K562 (cell line): ENCODE data around the gene CHCHD1. TPM values are rescaled to one million over a fixed set of nuclear protein-coding genes. Genes with fewer than 3 reads are reported as not detected.

Experiments
- CEBPB ChIP-seq: fragments of 450-650 bp; IDR thresholded peaks from 2 replicates; pipeline ENCODE4 v1.6.1; 2016; ENCODE audit warnings: missing genetic modification characterization, missing compliant biosample characterization
- ELF4 ChIP-seq: fragments of 450-650 bp; formaldehyde crosslinking; IDR thresholded peaks from 2 replicates; pipeline ENCODE4 v1.4.0; 2022; ENCODE audit warnings: missing genetic modification characterization
- FUS ChIP-seq: fragments of 200-400 bp; formaldehyde crosslinking; optimal IDR thresholded peaks from 2 replicates; pipeline ENCODE3; 2017; ENCODE audit warnings: low read depth, low read length
- ILK ChIP-seq: fragments of 450-650 bp; IDR thresholded peaks from 2 replicates; pipeline ENCODE4 v1.6.1; 2016; ENCODE audit warnings: missing genetic modification characterization, low read depth, mild to moderate bottlenecking, missing compliant biosample characterization, moderate library complexity, borderline replicate concordance
- KDM1A ChIP-seq, 2 experiments: fragments of 450-650 bp; IDR thresholded peaks; 2 replicates each; pipeline ENCODE4 v1.6.1; 2016; ENCODE audit warnings: mild to moderate bottlenecking in 2 of 2
- MEF2A ChIP-seq: IDR thresholded peaks from 2 replicates; pipeline ENCODE4 v1.6.1; 2011; ENCODE audit warnings: low read depth, mild to moderate bottlenecking, low read length, moderate library complexity; ENCODE audit not compliant: control insufficient read depth
- MEF2D ChIP-seq: conservative IDR thresholded peaks from 2 replicates; pipeline ENCODE4 v1.6.1; 2016; ENCODE audit warnings: low read depth, missing genetic modification characterization, missing compliant biosample characterization
- NFIC ChIP-seq: fragments of 450-650 bp; IDR thresholded peaks from 2 replicates; pipeline ENCODE4 v1.6.1; 2017; ENCODE audit warnings: mild to moderate bottlenecking, inconsistent platforms
- NFYB ChIP-seq: IDR thresholded peaks from 2 replicates; pipeline ENCODE4 v1.6.1; 2011; ENCODE audit warnings: mild to moderate bottlenecking, moderate library complexity; ENCODE audit not compliant: insufficient read length; ENCODE audit errors: extremely low read depth
- NR2C2 ChIP-seq, 2 experiments: fragments of 200-800 bp in 1 of 2; sonication (Bioruptor generic) in 1 of 2; sonication (generic) in 1 of 2; formaldehyde crosslinking in 1 of 2; IDR thresholded peaks; 2 replicates each; pipeline versions ENCODE4 v1.6.1 to v1.8.0; 2016 to 2022; ENCODE audit warnings: mild to moderate bottlenecking in 1 of 2, missing compliant biosample characterization in 1 of 2, missing genetic modification characterization in 1 of 2, missing genetic modification reagents in 1 of 2
- PCBP2 ChIP-seq: fragments of 200-400 bp; formaldehyde crosslinking; IDR thresholded peaks from 2 replicates; pipeline ENCODE4 v1.6.1; 2018; ENCODE audit warnings: low read length, low read depth, mild to moderate bottlenecking, moderate library complexity; ENCODE audit not compliant: poor library complexity, severe bottlenecking
- POU5F1 ChIP-seq: fragments of 150-350 bp; IDR thresholded peaks from 2 replicates; pipeline ENCODE4 v1.6.1; 2014; ENCODE audit warnings: borderline replicate concordance, low read length, low read depth, mild to moderate bottlenecking; ENCODE audit not compliant: partially characterized antibody
- SMARCC2 ChIP-seq: fragments of 450-650 bp; IDR thresholded peaks from 2 replicates; pipeline ENCODE4 v1.6.1; 2017; ENCODE audit warnings: antibody characterized with exemption, moderate library complexity, mild to moderate bottlenecking, low read depth
- SRF ChIP-seq, 2 experiments: fragments of 250-450, 450-650 bp in 1 of 2; sonication (Bioruptor Pico) in 1 of 2; sonication (generic) in 1 of 2; formaldehyde crosslinking; IDR thresholded peaks; 2 replicates each; pipeline versions ENCODE4 v1.5.0 to v1.5.1; 2020 to 2022; ENCODE audit warnings: mild to moderate bottlenecking in 1 of 2, missing genetic modification reagents in 1 of 2
- TSC22D4 ChIP-seq: fragments of 450-650 bp; IDR thresholded peaks from 2 replicates; pipeline ENCODE4 v1.6.1; 2016; ENCODE audit warnings: missing genetic modification characterization, missing biosample characterization, control low read depth
- U2AF1 ChIP-seq: fragments of 200-400 bp; formaldehyde crosslinking; optimal IDR thresholded peaks from 2 replicates; pipeline ENCODE3; 2017; ENCODE audit warnings: mild to moderate bottlenecking, low read depth, low read length, moderate library complexity
- ZFPM2 ChIP-seq: fragments of 250-450 bp; sonication (Bioruptor Pico); IDR thresholded peaks from 2 replicates; pipeline ENCODE4 v1.5.1; 2022; ENCODE audit warnings: mild to moderate bottlenecking
- polyA plus RNA-seq, 8 experiments: library from polyadenylated mRNA; depleted of rRNA in 4 of 8; stranded (reverse) in 5 of 8; unstranded in 3 of 8; fragments of >200 nt; fragmentation: Nextera tagmentation in 2 of 8; fragmentation: Illumina TruSeq in 1 of 8; extraction: Ambion mirVana in 2 of 8; extraction: Trizol in 1 of 8; gene quantifications; 2 replicates each; pipeline versions ENCODE4 v1.2.1 to v1.2.3, GENCODE V29; 2011 to 2014; ENCODE audit warnings: inconsistent platforms in 1 of 8, missing spikeins in 1 of 8
- total RNA-seq, 7 experiments: library from RNA; depleted of rRNA in 6 of 7; stranded (reverse); fragments of >200 nt in 6 of 7; fragmentation: Illumina TruSeq in 2 of 7; extraction: Trizol in 2 of 7; gene quantifications; 2 replicates each; pipeline versions ENCODE4 v1.2.1 to v1.2.3, GENCODE V29; 2011 to 2021; ENCODE audit warnings: low replicate concordance in 1 of 7
- TF ChIP-seq, protein P1 (sequence below): fragments of 250-450 bp; sonication (Bioruptor Pico); IDR thresholded peaks from 2 replicates; pipeline ENCODE4 v1.4.0; 2020
- TF ChIP-seq, protein P2 (sequence below): fragments of 250-450 bp; sonication (Bioruptor Pico); IDR thresholded peaks from 2 replicates; pipeline ENCODE4 v1.8.0; 2021; ENCODE audit warnings: borderline replicate concordance, mild to moderate bottlenecking, moderate library complexity; ENCODE audit not compliant: poor library complexity, severe bottlenecking
- TF ChIP-seq, protein P3 (sequence below): fragments of 250-450 bp; sonication (Bioruptor Pico); IDR thresholded peaks from 2 replicates; pipeline ENCODE4 v1.4.0; 2020; ENCODE audit warnings: mild to moderate bottlenecking, moderate library complexity

The CHCHD1 gene
- total and polyA plus RNA-seq, 9 of the 15 experiments (the other 6 are each of a cell fraction or from before 2014, with no cell fraction given), result 52.9 to 126 (median 83.4) TPM

DNA sequence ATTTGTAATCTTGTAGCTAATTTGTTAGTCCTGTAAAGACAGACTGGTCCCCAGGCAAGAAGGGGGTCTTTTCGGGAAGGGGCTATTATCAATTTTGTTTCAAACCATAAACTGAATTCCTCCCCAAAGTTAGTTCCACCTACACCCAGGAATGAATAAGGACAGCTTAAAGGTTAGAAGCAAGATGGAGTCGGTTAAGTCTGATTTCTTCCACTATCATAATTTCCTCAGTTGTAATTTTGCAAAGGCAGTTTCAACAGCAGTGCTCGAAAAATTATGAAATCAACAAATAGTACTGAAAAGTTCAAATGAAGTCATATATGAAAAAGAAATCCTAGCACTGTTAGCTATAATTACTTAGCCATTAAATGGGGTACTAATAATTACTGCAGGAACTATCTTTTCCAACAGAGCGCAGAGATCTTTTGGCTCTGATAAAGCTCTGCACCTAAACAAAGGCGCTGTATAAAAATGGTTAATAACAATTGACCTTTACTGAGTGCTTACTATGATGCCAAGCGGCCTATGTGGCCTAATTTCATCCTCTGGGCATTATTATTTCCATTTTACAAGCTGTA, 38.4 kb upstream of the CHCHD1 start (continued):
- TF ChIP-seq, protein P1, sequence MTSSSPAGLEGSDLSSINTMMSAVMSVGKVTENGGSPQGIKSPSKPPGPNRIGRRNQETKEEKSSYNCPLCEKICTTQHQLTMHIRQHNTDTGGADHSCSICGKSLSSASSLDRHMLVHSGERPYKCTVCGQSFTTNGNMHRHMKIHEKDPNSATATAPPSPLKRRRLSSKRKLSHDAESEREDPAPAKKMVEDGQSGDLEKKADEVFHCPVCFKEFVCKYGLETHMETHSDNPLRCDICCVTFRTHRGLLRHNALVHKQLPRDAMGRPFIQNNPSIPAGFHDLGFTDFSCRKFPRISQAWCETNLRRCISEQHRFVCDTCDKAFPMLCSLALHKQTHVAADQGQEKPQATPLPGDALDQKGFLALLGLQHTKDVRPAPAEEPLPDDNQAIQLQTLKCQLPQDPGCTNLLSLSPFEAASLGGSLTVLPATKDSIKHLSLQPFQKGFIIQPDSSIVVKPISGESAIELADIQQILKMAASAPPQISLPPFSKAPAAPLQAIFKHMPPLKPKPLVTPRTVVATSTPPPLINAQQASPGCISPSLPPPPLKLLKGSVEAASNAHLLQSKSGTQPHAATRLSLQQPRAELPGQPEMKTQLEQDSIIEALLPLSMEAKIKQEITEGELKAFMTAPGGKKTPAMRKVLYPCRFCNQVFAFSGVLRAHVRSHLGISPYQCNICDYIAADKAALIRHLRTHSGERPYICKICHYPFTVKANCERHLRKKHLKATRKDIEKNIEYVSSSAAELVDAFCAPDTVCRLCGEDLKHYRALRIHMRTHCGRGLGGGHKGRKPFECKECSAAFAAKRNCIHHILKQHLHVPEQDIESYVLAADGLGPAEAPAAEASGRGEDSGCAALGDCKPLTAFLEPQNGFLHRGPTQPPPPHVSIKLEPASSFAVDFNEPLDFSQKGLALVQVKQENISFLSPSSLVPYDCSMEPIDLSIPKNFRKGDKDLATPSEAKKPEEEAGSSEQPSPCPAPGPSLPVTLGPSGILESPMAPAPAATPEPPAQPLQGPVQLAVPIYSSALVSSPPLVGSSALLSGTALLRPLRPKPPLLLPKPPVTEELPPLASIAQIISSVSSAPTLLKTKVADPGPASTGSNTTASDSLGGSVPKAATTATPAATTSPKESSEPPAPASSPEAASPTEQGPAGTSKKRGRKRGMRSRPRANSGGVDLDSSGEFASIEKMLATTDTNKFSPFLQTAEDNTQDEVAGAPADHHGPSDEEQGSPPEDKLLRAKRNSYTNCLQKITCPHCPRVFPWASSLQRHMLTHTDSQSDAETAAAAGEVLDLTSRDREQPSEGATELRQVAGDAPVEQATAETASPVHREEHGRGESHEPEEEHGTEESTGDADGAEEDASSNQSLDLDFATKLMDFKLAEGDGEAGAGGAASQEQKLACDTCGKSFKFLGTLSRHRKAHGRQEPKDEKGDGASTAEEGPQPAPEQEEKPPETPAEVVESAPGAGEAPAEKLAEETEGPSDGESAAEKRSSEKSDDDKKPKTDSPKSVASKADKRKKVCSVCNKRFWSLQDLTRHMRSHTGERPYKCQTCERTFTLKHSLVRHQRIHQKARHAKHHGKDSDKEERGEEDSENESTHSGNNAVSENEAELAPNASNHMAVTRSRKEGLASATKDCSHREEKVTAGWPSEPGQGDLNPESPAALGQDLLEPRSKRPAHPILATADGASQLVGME, result peak; percentile 92; the same call in 1 of the 2 replicates
- TF ChIP-seq KDM1A (IDR thresholded peaks at IDR 0.05) (no peak), SMARCC2 (no peak), NFYB (no peak), CEBPB (peak; percentile 38; the same call in 1 of the 2 replicates), ILK (peak; percentile 94), MEF2D (tag) (peak; percentile 96), SRF (CRISPR knock-in tag; IDR thresholded peaks at IDR 0.05) (peak in 1 of 2 experiments; percentile 88; a peak in 2 of 4 replicates), NR2C2 (CRISPR knock-in tag; IDR thresholded peaks at IDR 0.05) (no peak), NR2C2 (tag; IDR thresholded peaks at IDR 0.05) (no peak), PCBP2 (no peak), POU5F1 (no peak), ELF4 (CRISPR knock-in tag) (peak; percentile 90), U2AF1 (no peak), FUS (no peak), NFIC (no peak), TSC22D4 (tag) (no peak), ZFPM2 (CRISPR knock-in tag) (no peak), MEF2A (no peak)
- TF ChIP-seq, protein P2, sequence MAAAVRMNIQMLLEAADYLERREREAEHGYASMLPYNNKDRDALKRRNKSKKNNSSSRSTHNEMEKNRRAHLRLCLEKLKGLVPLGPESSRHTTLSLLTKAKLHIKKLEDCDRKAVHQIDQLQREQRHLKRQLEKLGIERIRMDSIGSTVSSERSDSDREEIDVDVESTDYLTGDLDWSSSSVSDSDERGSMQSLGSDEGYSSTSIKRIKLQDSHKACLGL (CRISPR knock-in tag), result peak; percentile 73
- TF ChIP-seq, protein P3, sequence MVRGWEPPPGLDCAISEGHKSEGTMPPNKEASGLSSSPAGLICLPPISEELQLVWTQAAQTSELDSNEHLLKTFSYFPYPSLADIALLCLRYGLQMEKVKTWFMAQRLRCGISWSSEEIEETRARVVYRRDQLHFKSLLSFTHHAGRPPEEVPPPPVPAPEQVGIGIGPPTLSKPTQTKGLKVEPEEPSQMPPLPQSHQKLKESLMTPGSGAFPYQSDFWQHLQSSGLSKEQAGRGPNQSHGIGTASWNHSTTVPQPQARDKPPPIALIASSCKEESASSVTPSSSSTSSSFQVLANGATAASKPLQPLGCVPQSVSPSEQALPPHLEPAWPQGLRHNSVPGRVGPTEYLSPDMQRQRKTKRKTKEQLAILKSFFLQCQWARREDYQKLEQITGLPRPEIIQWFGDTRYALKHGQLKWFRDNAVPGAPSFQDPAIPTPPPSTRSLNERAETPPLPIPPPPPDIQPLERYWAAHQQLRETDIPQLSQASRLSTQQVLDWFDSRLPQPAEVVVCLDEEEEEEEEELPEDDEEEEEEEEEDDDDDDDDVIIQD, result peak; percentile 92; the same call in 1 of the 2 replicates
